Peyer's patch (tissue), 4 donors: Measurements from ENCODE around the gene ADGB.

Experiments
- CTCF ChIP-seq, 6 experiments: fragments of 450-650 bp in 4 of 6; fragments of 200-600 bp in 2 of 6; sonication (generic) in 1 of 6; IDR thresholded peaks; one replicate each; pipeline ENCODE4 v1.5.1; 2017 to 2019; ENCODE audit warnings: antibody characterized with exemption in 6 of 6, mild to moderate bottlenecking in 3 of 6, moderate library complexity in 1 of 6
- POLR2A ChIP-seq, 2 donors: fragments of 450-650 bp; IDR thresholded peaks; one replicate each; pipeline ENCODE4 v1.5.1; 2017; ENCODE audit warnings: antibody characterized with exemption in 2 of 2, mild to moderate bottlenecking in 2 of 2, moderate library complexity in 2 of 2

- no peak for TF ChIP-seq CTCF (IDR thresholded peaks at IDR 0.05)
- TF ChIP-seq POLR2A (IDR thresholded peaks at IDR 0.05) = no peak
Measured at GRCh38 chr6:146847426-146847825, 248.7 kb downstream of the ADGB start.
